K562 (cell line): ENCODE results near the gene NUTM1. TPM values are rescaled to one million over a fixed set of nuclear protein-coding genes. Genes with fewer than 3 reads are reported as not detected.

ENCODE experiments used
- BCOR ChIP-seq: fragments of 450-650 bp; IDR thresholded peaks from 2 replicates; pipeline ENCODE4 v1.6.1; 2016
- CREB3L1 ChIP-seq: fragments of 450-650 bp; IDR thresholded peaks from 2 replicates; pipeline ENCODE4 v1.6.1; 2014; ENCODE audit warnings: low read depth, mild to moderate bottlenecking, moderate library complexity, borderline replicate concordance
- HES1 ChIP-seq: fragments of 450-650 bp; IDR thresholded peaks from 2 replicates; pipeline ENCODE4 v1.6.1; 2016; ENCODE audit warnings: low read depth, mild to moderate bottlenecking, moderate library complexity
- NFE2 ChIP-seq: IDR thresholded peaks from 2 replicates; pipeline ENCODE4 v1.6.1; 2014; ENCODE audit warnings: antibody characterized with exemption, low read depth
- NR4A1 ChIP-seq, 2 experiments: fragments of 250-450 bp in 1 of 2; fragments of 450-650 bp in 1 of 2; sonication (Bioruptor Pico) in 1 of 2; IDR thresholded peaks; 2 replicates each; pipeline versions ENCODE4 v1.4.0 to v1.6.1; 2016 to 2020; ENCODE audit warnings: mild to moderate bottlenecking in 2 of 2, missing compliant biosample characterization in 1 of 2, missing genetic modification characterization in 1 of 2, moderate library complexity in 1 of 2
- SMAD1 ChIP-seq: fragments of 150-350 bp; IDR thresholded peaks from 2 replicates; pipeline ENCODE4 v1.6.1; 2014; ENCODE audit warnings: low read length, low read depth; ENCODE audit not compliant: partially characterized antibody
- SMARCB1 ChIP-seq: IDR thresholded peaks from 2 replicates; pipeline ENCODE4 v1.6.1; 2011; ENCODE audit warnings: improper control_type of control experiment, low read depth; ENCODE audit not compliant: insufficient read length
- ZBTB33 ChIP-seq: sonication (generic); formaldehyde crosslinking; IDR thresholded peaks from 2 replicates; pipeline ENCODE4 v1.8.1; 2023; ENCODE audit warnings: mild to moderate bottlenecking, missing genetic modification reagents
- ZNF143 ChIP-seq: sonication (generic); formaldehyde crosslinking; IDR thresholded peaks from 2 replicates; pipeline ENCODE4 v1.9.0; 2022; ENCODE audit warnings: mild to moderate bottlenecking, missing genetic modification reagents
- ZNF444 ChIP-seq: fragments of 250-450 bp; sonication (Bioruptor Pico); IDR thresholded peaks from 2 replicates; pipeline ENCODE4 v1.4.0; 2020; ENCODE audit warnings: mild to moderate bottlenecking, moderate library complexity
- ZNF551 ChIP-seq: fragments of 250-450 bp; sonication (Bioruptor Pico); IDR thresholded peaks from 2 replicates; pipeline ENCODE4 v1.5.0; 2021; ENCODE audit warnings: mild to moderate bottlenecking, moderate library complexity
- ZNF655 ChIP-seq: fragments of 250-450 bp; sonication (Bioruptor Pico); IDR thresholded peaks from 2 replicates; pipeline ENCODE4 v1.5.0; 2021
- polyA plus RNA-seq, 8 experiments: library from polyadenylated mRNA; depleted of rRNA in 4 of 8; stranded (reverse) in 5 of 8; unstranded in 3 of 8; fragments of >200 nt; fragmentation: Nextera tagmentation in 2 of 8; fragmentation: Illumina TruSeq in 1 of 8; extraction: Ambion mirVana in 2 of 8; extraction: Trizol in 1 of 8; gene quantifications; 2 replicates each; pipeline versions ENCODE4 v1.2.1 to v1.2.3, GENCODE V29; 2011 to 2014; ENCODE audit warnings: inconsistent platforms in 1 of 8, missing spikeins in 1 of 8
- total RNA-seq, 7 experiments: library from RNA; depleted of rRNA in 6 of 7; stranded (reverse); fragments of >200 nt in 6 of 7; fragmentation: Illumina TruSeq in 2 of 7; extraction: Trizol in 2 of 7; gene quantifications; 2 replicates each; pipeline versions ENCODE4 v1.2.1 to v1.2.3, GENCODE V29; 2011 to 2021; ENCODE audit warnings: low replicate concordance in 1 of 7

The NUTM1 gene
- total and polyA plus RNA-seq, 9 of the 15 experiments (the other 6 are each of a cell fraction or from before 2014, with no cell fraction given) = 0.01 to 0.05 (median 0.04) TPM; not detected in 4

GRCh38 chr15:34325368-34325767 lies 17.7 kb upstream of the NUTM1 start (continued):
- TF ChIP-seq ZNF655 (no peak), ZNF444 (no peak), SMARCB1 (no peak), NFE2 (no peak), BCOR (no peak), ZNF143 (no peak), NR4A1 (CRISPR knock-in tag; IDR thresholded peaks at IDR 0.05) (no peak), NR4A1 (tag; IDR thresholded peaks at IDR 0.05) (no peak), ZBTB33 (CRISPR knock-in tag) (no peak), CREB3L1 (no peak), HES1 (no peak), SMAD1 (no peak), ZNF551 (no peak)
